NAMALWA (cell line): Measurements from ENCODE around the gene LAIR1.
"Not testable (repeated sequence)": the region's sequence is repeated elsewhere in the genome, so short reads cannot be mapped to it uniquely, and the experiment has no call there.

Source experiments
- DNase-seq: peaks from one replicate; pipeline ENCODE4 v3.0.0-alpha.2; 2015; ENCODE audit warnings: low spot score

Gene LAIR1, protein sequence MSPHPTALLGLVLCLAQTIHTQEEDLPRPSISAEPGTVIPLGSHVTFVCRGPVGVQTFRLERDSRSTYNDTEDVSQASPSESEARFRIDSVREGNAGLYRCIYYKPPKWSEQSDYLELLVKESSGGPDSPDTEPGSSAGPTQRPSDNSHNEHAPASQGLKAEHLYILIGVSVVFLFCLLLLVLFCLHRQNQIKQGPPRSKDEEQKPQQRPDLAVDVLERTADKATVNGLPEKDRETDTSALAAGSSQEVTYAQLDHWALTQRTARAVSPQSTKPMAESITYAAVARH

DNA sequence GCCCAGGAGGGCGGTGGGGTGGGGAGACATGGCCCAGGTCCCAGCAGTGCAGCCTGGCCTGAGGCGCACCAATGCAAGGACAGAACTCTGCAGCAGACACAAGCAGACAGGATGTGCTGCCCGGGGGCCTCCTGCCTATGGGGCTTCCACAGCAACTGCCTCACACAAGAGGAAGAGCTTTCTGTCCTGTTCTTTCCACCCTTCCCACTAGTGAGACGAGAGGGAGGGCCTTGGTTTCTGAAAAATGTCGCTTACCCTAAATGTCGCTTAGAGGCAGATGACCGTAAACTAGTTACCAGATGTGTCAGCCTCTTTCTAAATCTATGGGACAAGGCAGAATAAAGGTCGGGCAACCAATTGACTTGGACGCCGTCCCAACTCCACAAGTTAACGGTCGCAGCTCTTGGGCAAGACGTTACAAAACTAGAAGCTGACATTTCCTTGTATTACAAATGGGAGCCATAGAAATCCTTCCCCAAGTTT lies at the start of gene LAIR1:
TSS of gene LAIR1 (minus strand) at position 157 of the 483 bp plus-strand sequence. CDS start at position 30, 127 bp downstream.
- no peak for DNase-seq

DNA sequence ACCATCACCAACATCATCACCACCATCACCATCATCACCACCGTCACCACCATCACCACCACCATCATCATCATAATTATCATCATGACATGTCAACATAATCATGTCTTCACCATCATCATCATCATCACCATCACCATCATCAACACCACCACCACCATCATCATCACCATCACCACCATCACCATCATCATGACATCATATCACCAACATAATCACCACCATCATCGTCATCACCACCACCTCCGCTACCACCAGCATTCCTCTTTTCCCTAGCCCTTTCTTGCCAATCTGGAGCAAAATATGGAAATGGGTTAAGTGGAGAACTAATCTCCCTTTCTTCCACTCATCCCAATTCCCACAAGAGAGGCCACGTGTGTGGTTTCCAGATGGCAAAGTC lies 49.4 kb upstream of the LAIR1 start:
- DNase-seq: no peak

DNA sequence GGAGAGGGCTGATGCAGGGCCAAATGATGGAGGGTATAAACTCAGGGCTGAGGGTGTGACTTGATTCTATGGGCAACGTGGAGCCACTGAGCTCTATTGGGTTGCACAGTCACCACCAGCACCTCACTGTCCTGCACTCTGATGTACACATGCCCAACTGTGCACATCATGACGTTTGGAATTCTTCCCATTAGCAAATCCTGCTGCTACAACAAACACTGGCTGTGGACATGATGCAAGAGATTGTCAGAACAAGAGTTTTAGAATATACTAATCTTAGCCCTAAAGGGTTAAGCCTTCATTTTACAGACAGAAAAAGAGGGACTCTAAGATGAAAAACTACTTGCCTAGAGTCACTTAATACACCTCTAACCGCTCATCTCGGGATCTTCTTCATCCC lies 48.1 kb upstream of the LAIR1 start:
- no peak for DNase-seq

GRCh38 chr19:54411033-54411432 lies 46.3 kb upstream of the LAIR1 start:
- no peak for DNase-seq

DNA sequence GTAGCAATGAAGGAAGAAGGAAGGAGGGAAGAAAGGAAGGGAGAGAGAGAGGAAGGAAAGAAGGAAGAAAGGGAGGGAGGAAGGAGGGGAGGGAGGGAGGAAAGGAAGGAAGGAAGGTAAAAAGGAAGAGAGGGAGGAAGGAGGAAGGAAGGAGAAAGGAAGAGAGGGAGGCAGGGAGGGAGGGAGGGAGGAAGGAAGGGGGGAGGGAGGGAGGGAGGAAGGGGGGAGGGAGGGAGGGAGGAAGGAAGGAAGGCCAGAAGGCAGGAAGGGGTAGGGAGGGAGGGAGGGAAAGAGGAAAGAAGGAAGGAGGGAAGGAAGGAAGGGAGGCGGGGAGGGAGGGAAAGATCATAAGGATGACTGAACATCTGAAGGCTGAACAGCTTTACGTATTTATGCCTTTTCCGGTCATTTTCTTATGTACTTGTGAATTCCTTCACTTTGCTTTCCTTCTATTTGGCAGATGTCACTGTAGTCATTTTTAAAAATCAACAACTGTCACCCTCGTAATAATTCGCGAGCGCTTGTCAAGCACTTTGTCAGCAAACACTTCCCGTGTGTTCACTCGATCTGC lies 43.8 kb upstream of the LAIR1 start:
- no peak for DNase-seq

DNA sequence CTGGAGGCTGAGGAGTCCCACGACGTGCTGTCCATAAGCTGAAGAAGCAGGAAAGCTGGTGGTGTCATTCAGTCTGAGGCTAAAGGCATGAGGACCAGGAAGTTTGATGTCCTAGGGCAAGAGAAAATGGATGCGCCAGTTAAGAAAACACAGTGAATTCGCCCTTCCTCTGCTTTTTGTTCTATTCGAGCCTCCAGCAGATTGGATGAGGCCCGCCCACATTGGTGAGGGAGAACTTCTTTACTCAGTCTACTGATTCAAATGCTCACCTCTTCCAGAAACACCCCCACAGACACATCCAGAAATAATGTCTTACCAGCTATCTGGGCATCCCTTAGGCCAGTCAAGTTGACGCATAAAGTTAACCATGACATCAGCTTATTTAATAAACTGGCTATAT lies 43.0 kb upstream of the LAIR1 start:
- no peak for DNase-seq

- no peak for DNase-seq
Observed at GRCh38 chr19:54405628-54406027, 40.9 kb upstream of the LAIR1 start.

- no peak for DNase-seq
Observed at GRCh38 chr19:54403054-54403453, 38.3 kb upstream of the LAIR1 start.

DNA sequence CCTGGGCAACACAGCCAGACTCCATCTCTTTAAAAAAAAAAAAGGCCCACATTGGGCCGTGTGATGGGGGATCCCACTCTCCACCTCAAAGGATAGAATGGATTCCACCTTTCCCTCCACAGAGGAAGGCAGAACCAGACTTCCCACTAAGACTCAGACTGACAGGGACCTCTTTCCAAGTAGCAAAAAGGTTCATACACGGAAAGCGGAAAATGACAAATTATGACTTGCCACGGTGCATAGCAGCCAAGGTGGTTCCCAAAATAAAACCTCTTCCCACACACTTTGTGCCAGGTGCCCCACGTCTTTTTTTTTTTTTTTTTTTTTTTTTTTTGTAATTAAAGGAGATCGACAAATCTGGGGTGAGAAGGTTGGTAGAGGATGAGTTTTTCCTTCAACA lies 36.2 kb upstream of the LAIR1 start:
- no peak for DNase-seq

GRCh38 chr19:54399189-54399588 lies 34.5 kb upstream of the LAIR1 start:
- no peak for DNase-seq

DNA sequence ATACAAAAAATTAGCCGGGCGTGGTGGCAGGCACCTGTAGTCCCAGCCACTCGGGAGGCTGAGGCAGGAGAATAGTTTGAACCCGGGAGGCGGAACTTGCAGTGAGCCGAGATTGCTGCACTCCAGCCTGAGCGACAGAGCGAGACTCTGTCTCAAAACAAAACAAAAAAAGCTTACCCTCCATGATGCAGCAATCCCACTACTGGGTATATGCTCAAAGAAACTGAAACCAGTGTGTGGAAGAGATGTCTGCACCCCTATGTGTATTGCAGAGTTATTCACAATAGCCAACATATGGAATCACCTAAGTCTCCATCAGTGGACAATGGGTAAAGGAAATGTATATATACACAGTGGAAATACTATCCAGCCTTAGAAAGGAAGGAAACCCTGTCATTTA lies 31.0 kb upstream of the LAIR1 start:
- DNase-seq: no peak

GRCh38 chr19:54393381-54393780 lies 28.6 kb upstream of the LAIR1 start:
- no peak for DNase-seq

DNA sequence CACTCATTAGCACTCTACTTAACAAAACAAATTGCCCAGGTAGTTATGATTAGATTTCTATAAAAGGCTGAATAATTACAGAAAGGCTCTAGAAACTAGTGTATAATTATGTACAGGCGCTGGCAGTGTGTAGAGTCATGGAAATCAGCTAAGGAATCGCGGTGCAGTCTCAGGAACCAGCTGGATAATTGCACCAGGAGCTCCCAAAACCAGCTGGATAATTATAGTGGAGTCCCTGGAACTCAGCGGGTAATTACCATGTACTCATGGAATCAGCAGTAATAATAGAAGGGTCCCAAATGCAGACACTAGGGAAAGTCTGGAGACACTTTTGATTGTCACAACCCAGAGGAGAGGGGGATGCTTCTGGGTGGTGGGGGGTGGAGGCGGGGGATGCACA lies 27.4 kb upstream of the LAIR1 start:
- DNase-seq: no peak

DNA sequence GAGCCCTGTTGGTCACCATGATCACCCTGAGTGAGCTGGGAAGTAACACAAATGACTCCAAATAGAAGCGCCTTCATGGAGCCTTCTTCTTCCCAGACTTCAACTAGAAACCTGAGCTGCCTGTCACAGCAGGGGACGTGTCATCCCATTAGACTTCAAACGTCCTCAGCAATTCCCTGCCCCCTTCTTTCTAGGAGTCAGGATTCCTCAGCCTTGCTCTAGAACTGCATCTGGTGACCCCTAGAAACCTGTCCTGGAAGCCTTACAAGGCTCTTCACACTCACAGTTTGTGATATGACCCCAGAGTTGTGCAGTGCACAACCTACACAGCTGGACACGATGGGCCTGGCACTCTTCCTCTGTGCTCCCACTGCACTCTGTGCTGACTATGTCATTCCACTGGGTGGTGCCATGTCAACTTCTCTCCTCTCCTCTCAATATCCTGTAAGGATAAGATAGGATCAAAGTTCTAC lies 26.9 kb upstream of the LAIR1 start:
- no peak for DNase-seq

DNA sequence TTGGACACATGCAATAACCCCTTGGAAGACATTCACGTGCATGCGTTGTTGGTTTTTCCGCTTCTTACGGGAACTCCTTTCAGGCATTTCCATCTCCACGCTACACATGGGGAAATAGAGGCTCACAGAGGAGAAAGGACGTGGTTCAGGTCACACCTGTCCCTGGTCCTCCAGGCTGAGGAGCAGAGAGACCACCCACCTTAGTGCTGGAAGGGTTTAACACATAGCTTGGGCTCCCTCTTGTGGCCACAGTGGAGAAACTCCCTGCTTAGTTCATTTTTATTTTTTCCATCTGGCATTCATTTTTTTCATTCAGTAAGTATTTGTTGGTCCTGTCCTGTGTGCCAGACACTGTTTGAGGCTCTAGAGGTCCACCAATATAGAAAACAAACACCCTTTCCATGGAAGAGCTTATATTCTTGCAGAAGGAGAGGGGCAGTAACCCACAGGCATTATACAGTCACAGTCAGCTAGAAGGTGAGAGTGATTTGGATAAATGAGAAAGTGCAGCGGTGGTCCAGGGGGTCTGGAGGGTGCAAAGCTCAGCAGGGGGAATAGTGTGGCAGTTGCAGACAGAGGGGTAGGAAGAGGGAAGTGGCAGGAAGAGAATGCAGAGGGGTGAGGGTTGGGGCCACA lies 26.3 kb upstream of the LAIR1 start:
- DNase-seq: peak; percentile 83

DNA sequence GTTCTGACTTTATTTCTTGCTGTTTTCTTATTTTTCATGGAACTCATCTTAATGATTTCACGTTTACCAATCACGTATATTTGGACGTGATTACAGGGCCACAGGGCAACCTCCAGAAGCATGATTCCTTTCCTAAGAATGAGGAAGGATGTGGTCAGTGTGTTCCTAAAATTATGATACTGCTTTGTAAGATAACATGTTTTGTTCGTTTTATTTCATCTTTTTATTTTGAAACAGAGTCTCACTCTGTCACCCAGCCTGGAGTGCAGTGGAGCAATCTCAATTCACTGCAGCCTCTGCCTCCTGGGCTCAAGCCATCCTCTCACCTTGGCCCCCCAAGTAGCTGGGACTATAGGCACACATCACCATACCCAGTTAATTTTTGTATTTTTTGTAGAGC lies 24.8 kb upstream of the LAIR1 start:
- DNase-seq: no peak

- DNase-seq: no peak
Observed at GRCh38 chr19:54388802-54389139, 24.0 kb upstream of the LAIR1 start.

- peak; percentile 77 for DNase-seq
Observed at GRCh38 chr19:54387991-54388801, 23.5 kb upstream of the LAIR1 start.

DNA sequence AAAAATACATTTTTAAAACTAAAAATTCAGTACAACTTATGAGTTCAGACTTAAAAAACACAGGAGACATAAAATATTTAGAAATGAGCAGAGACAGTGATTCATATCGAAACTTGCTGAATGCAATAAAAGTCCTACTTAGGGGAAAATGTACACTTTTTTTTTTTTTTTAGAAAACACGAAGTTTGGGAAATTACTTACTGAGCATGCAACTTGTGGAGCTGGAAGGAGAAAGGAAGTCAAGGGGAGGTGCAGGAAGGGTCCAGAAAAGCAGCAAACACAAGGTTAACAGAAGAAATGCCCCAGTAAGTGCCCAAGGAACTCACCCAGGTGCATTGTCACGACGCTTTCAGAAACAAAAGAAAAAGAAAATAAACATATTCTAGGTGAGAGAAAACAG lies 18.6 kb upstream of the LAIR1 start:
- no peak for DNase-seq

- not testable (repeated sequence) for DNase-seq
Observed at GRCh38 chr19:54382041-54382440, 17.3 kb upstream of the LAIR1 start.

DNA sequence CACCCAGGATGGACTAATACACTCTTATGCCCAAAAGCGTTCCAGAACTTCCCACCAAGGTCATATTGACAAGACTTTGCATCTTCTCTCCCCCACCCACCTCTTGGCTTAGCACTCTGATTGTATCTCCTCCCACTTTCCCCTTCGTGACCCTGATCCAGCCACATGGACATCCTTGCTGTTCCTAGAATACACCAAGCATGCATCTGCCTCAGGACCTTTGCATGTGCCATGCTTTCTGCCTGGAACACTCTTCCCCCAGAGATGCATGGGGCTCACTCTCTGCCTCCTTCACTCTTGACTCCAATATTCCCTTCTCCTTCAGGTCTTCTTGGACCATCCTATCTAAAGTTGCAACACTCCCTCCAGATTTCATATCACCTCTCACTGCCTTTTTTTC lies 16.2 kb upstream of the LAIR1 start:
- DNase-seq: no peak

GRCh38 chr19:54379187-54379678 lies 14.5 kb upstream of the LAIR1 start:
- DNase-seq: no peak
